K562 (cell line): ENCODE measurements around the gene SV2A. TPM values are rescaled to one million over a fixed set of nuclear protein-coding genes. Genes with fewer than 3 reads are reported as not detected.

ENCODE experiments used
- ATAC-seq: fragments of 200-7000 bp; cut with Tn5 transposase; 3 replicates; pipeline ENCODE4 v1.9.1; 2020; ENCODE audit warnings: moderate library complexity
- BruUV-seq: library from RNA; stranded (reverse); fragments of 400-500 nt; replicated peaks from 2 replicates; lab custom pipeline; 2021; lab: Mats Ljungman, UMichigan
- CTCF ChIA-PET: fragments of 300-600 bp; formaldehyde crosslinking; extraction: SDS; loops from one replicate; lab custom pipeline; 2021; ENCODE audit warnings: low intra/inter-chr PET ratio; lab: Yijun Ruan, JAX
- POLR2A ChIA-PET: fragments of 300-600, 350-650 bp; sonication (Branson Sonifier 250); formaldehyde crosslinking; extraction: SDS; loops from one replicate; lab custom pipeline; 2021; ENCODE audit warnings: antibody characterized with exemption, inconsistent platforms; lab: Yijun Ruan, JAX
- DNase-seq, 4 experiments: peaks; one replicate each; pipeline versions ENCODE4 v3.0.0 to v3.0.0-alpha.2; 2011 to 2018; ENCODE audit warnings: low spot score in 3 of 4, mixed read lengths in 3 of 4; ENCODE audit errors: extremely low read depth in 1 of 4
- FAIRE-seq: peaks from 2 replicates; lab custom pipeline; 2011; peaks lifted over from hg19 to GRCh38; lab: Jason Lieb, UNC
- H2AFZ ChIP-seq: 2 replicates; pipeline ENCODE4 v1.6.0; 2011; ENCODE audit warnings: low read depth, low read length, control low read depth, inconsistent platforms
- H3K27ac ChIP-seq: fragments of 200-600 bp; 3 replicates; pipeline ENCODE4 v1.8.0; 2011; ENCODE audit warnings: low read depth, mild to moderate bottlenecking, control low read depth, inconsistent platforms, low read length, moderate library complexity, mixed read lengths; ENCODE audit errors: extremely low read depth
- H3K27me3 ChIP-seq, 2 experiments: fragments of 300-600 bp in 1 of 2; 2 replicates in 1 of 2; 3 replicates in 1 of 2; pipeline versions ENCODE4 v1.6.0 to v1.8.0; 2011; ENCODE audit warnings: inconsistent platforms in 2 of 2, low read length in 2 of 2, mild to moderate bottlenecking in 1 of 2, mixed read lengths in 1 of 2, moderate library complexity in 1 of 2; ENCODE audit not compliant: control insufficient read depth in 2 of 2, insufficient read depth in 2 of 2
- H3K36me3 ChIP-seq: fragments of 300-600 bp; 3 replicates; pipeline ENCODE4 v1.8.0; 2011; ENCODE audit warnings: mild to moderate bottlenecking, low read length, inconsistent platforms; ENCODE audit not compliant: control insufficient read depth, insufficient read depth
- H3K4me1 ChIP-seq, 2 experiments: fragments of 200-600 bp in 1 of 2; replicated peaks in 1 of 2; 2 replicates in 1 of 2; 3 replicates in 1 of 2; pipeline versions ENCODE4 v1.5.1 to v1.8.0; 2011; ENCODE audit warnings: inconsistent platforms in 2 of 2, low read length in 2 of 2, mild to moderate bottlenecking in 1 of 2, mixed read lengths in 1 of 2, moderate library complexity in 1 of 2; ENCODE audit not compliant: control insufficient read depth in 2 of 2, insufficient read depth in 2 of 2
- H3K4me2 ChIP-seq: 2 replicates; pipeline ENCODE4 v1.6.1; 2011; ENCODE audit warnings: low read length, control low read depth, inconsistent platforms, mixed read lengths; ENCODE audit not compliant: insufficient read depth
- H3K4me3 ChIP-seq: fragments of 200-600 bp; sonication (generic), shearing (Covaris generic); 2 replicates; pipeline ENCODE4 v1.5.1; 2016; ENCODE audit warnings: control low read depth, inconsistent platforms
- H3K79me2 ChIP-seq: fragments of 200-600 bp; 3 replicates; pipeline ENCODE4 v1.8.0; 2011; ENCODE audit warnings: low read length, inconsistent platforms; ENCODE audit not compliant: control insufficient read depth, insufficient read depth
- H3K9ac ChIP-seq, 2 experiments: 2 replicates each; pipeline versions ENCODE4 v1.6.0 to v1.6.1; 2011; ENCODE audit warnings: low read depth in 2 of 2, low read length in 2 of 2, control low read depth in 1 of 2, inconsistent platforms in 1 of 2, mild to moderate bottlenecking in 1 of 2, mixed read lengths in 1 of 2; ENCODE audit not compliant: insufficient read depth in 1 of 2
- H3K9me1 ChIP-seq: one replicate; pipeline ENCODE4 v1.6.0; 2011; ENCODE audit warnings: inconsistent platforms, mild to moderate bottlenecking, low read length, moderate library complexity; ENCODE audit not compliant: control insufficient read depth, insufficient read depth
- H3K9me3 ChIP-seq: replicated peaks from 2 replicates; pipeline ENCODE4 v1.5.1; 2011; ENCODE audit warnings: low read depth, low read length, inconsistent platforms; ENCODE audit not compliant: control insufficient read depth, insufficient read depth
- H4K20me1 ChIP-seq: replicated peaks from 2 replicates; pipeline ENCODE4 v1.6.1; 2011; ENCODE audit warnings: low read length, inconsistent platforms, mixed read lengths; ENCODE audit not compliant: control insufficient read depth, insufficient read depth
- DIDO1 ChIP-seq: fragments of 450-650 bp; IDR thresholded peaks from 2 replicates; pipeline ENCODE4 v1.6.1; 2016; ENCODE audit warnings: low read depth, missing biosample characterization, missing genetic modification characterization
- EP400 ChIP-seq: fragments of 450-650 bp; IDR thresholded peaks from 2 replicates; pipeline ENCODE4 v1.6.1; 2017; ENCODE audit warnings: antibody characterized with exemption, mild to moderate bottlenecking, moderate library complexity
- HDAC2 ChIP-seq: fragments of 450-650 bp; IDR thresholded peaks from 2 replicates; pipeline ENCODE4 v1.6.1; 2016; ENCODE audit warnings: mild to moderate bottlenecking
- MTF1 ChIP-seq: fragments of 250-450 bp; sonication (Bioruptor Pico); IDR thresholded peaks from 2 replicates; pipeline ENCODE4 v1.9.0; 2021; ENCODE audit warnings: moderate library complexity, mild to moderate bottlenecking, inconsistent platforms, borderline replicate concordance
- RAD51 ChIP-seq: fragments of 450-650 bp; IDR thresholded peaks from 2 replicates; pipeline ENCODE4 v1.7.1; 2016; ENCODE audit warnings: low read depth, mild to moderate bottlenecking, borderline replicate concordance
- SREBF2 ChIP-seq: sonication (generic); formaldehyde crosslinking; IDR thresholded peaks from 2 replicates; pipeline ENCODE4 v1.4.0; 2020; ENCODE audit warnings: mild to moderate bottlenecking, missing genetic modification reagents
- ZNF217 ChIP-seq: sonication (generic); formaldehyde crosslinking; IDR thresholded peaks from 2 replicates; pipeline ENCODE4 v1.8.0; 2022; ENCODE audit warnings: mild to moderate bottlenecking, missing genetic modification reagents
- WGBS: fragments of 100-300 bp; shearing (Covaris generic); methylation state at CpG from one replicate; pipeline ENCODE4 v1.1.6; 2016; ENCODE audit warnings: low coverage, mixed read lengths; ENCODE audit not compliant: insufficient coverage; ENCODE audit errors: missing lambda C conversion rate; 5-methylcytosine and 5-hydroxymethylcytosine counted together
- in situ Hi-C: fragments of 300-500 bp; cut with MboI; formaldehyde crosslinking; loops from 4 replicates; pipeline ENCODE4 v1.15.0; 2018; ENCODE audit warnings: inconsistent platforms, mixed read lengths
- intact Hi-C: fragments of 100-400 bp; cut with micrococcal nuclease; formaldehyde crosslinking; loops from 2 replicates; pipeline ENCODE4 v1.14.2; 2022
- polyA plus RNA-seq, 8 experiments: library from polyadenylated mRNA; depleted of rRNA in 4 of 8; stranded (reverse) in 5 of 8; unstranded in 3 of 8; fragments of >200 nt; fragmentation: Nextera tagmentation in 2 of 8; fragmentation: Illumina TruSeq in 1 of 8; extraction: Ambion mirVana in 2 of 8; extraction: Trizol in 1 of 8; gene quantifications; 2 replicates each; pipeline versions ENCODE4 v1.2.1 to v1.2.3, GENCODE V29; 2011 to 2014; ENCODE audit warnings: inconsistent platforms in 1 of 8, missing spikeins in 1 of 8
- total RNA-seq, 7 experiments: library from RNA; depleted of rRNA in 6 of 7; stranded (reverse); fragments of >200 nt in 6 of 7; fragmentation: Illumina TruSeq in 2 of 7; extraction: Trizol in 2 of 7; gene quantifications; 2 replicates each; pipeline versions ENCODE4 v1.2.1 to v1.2.3, GENCODE V29; 2011 to 2021; ENCODE audit warnings: low replicate concordance in 1 of 7
- TF ChIP-seq, protein P1 (sequence below), 2 experiments: fragments of 450-650 bp; IDR thresholded peaks; 2 replicates each; pipeline ENCODE4 v1.6.1; 2016

The SV2A gene
- total and polyA plus RNA-seq, 9 of the 15 experiments (the other 6 are each of a cell fraction or from before 2014, with no cell fraction given): 0.07 to 0.22 (median 0.11) TPM; not detected in 1

GRCh38 chr1:149899460-149900284 is 18.0 kb downstream of the SV2A start, which contains the start of gene BOLA1 (continued):
- TF ChIP-seq, protein P1, sequence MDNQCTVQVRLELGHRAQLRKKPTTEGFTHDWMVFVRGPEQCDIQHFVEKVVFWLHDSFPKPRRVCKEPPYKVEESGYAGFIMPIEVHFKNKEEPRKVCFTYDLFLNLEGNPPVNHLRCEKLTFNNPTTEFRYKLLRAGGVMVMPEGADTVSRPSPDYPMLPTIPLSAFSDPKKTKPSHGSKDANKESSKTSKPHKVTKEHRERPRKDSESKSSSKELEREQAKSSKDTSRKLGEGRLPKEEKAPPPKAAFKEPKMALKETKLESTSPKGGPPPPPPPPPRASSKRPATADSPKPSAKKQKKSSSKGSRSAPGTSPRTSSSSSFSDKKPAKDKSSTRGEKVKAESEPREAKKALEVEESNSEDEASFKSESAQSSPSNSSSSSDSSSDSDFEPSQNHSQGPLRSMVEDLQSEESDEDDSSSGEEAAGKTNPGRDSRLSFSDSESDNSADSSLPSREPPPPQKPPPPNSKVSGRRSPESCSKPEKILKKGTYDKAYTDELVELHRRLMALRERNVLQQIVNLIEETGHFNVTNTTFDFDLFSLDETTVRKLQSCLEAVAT (IDR thresholded peaks at IDR 0.05): no peak
- no peak for TF ChIP-seq EP400
- TF ChIP-seq RAD51: peak; percentile 50; the same call in 1 of the 2 replicates
- TF ChIP-seq DIDO1 (tag): no peak

DNA sequence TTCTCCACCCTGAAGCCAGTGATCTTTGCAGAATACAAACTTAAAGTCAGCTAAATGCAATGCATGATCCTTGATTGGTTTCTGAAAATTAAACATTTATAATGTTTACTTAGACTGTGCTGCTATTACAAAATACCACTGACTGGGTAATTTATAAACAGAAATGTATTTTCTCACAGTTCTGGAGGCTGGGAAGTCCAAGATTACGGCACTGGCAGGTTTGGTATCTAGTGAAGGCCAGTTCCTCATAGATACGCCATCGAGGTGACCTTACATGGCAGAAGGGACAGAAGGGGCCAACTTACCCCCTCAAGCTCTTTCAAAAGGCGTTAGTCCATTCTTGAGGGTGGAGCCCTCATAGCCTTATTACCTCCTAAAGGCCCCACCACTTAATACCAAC is 21.1 kb downstream of the SV2A start:
- Histone ChIP-seq H4K20me1 (no peaks in the 10 kb centered on the region), H3K36me3 (no peaks in the 10 kb centered on the region), H3K9me3 (no peaks in the 10 kb centered on the region), H3K4me1 (peaks cover 0 to 10% of the 10 kb centered on the region in 2 experiments; a peak in 2 of 5 replicates), H3K9ac (no peak overlapping the region), H3K27ac (no peak overlapping the region), H3K4me3 (no peak overlapping the region), H3K27me3 (no peaks in the 10 kb centered on the region), H3K4me2 (no peak overlapping the region), H3K9me1 (no peaks in the 10 kb centered on the region), H3K79me2 (no peaks in the 10 kb centered on the region), H2AFZ (no peak overlapping the region)
- 44% methylated on average over 4 of the region's 4 CpGs for WGBS
- POLR2A ChIA-PET: interaction anchor here (1.0 to 2.3 kb wide), 2 partner anchors 9 to 10 kb away, joined by 3 to 11 read pairs; a partner anchor contains a TSS
- TF ChIP-seq ZNF217 (CRISPR knock-in tag) (no peak), SREBF2 (CRISPR knock-in tag) (no peak), MTF1 (no peak), HDAC2 (no peak)
- CTCF ChIA-PET: no interaction called here
- ATAC-seq: no peak
- intact Hi-C loops (loop anchor here (10.0 kb wide), 1 partner anchor 268 kb away; no protein-coding TSS in a partner anchor), in situ Hi-C loops (no loop called here)
- no peak for DNase-seq
- no TSS peak for BruUV-seq
- no peak for FAIRE-seq
